ENCODE measurements around the gene SUMF2.
"Not testable (repeated sequence)": the region's sequence is repeated elsewhere in the genome, so short reads cannot be mapped to it uniquely, and the experiment has no call there.

The SUMF2 gene

DNA sequence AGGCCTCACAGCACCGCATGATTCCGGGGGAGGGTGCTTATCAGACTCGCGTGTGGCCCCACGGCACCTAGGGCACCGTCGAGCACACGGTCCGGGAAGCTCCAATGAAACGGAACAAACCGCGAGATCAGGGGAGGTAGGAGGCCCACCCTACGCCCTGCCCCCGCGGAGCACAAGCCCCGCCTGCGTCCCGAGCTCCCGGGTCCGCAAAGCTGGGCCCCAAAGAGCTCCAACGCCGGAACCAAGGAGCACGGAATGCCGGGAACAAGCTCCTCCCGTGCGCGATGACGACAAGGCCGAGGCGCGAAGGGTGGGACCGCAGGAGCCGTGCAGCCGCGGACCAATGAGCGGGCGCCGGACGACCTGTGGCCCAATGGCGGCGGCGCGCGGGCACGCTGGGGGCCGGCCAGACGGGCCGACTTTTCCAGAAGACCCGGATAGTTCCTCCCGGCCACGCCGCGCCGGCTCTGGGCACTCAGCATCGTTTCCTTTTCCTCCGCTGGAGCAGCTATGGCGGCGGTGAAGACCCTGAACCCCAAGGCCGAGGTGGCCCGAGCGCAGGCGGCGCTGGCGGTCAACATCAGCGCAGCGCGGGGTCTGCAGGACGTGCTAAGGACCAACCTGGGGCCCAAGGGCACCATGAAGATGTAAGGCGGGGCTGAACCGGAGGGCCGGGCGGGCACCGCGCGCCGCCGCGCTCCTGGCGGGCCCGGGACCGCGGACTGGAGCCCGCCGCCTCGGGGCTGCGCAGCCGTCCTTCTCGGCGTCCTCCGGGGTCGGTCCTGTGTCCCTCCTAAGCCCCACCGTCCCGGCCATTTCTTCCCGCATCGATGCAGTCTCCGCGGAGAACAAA is 12.5 kb upstream of the SUMF2 start, which contains the start of the genes CCT6A and PSPH:
Gene CCT6A (plus strand): TSS at position 427 of the 853 bp plus-strand sequence. CDS start 84 bp downstream, at position 511.
Gene PSPH (minus strand): TSS at position 106 of the 853 bp plus-strand sequence. CDS start 30,232 bp downstream, outside the sequence.
- no peak for TF ChIP-seq CTCF (IDR thresholded peaks at IDR 0.05; ENCODE audit: insufficient read depth, low read depth, low read length, missing control alignments)
- DNase-seq (ENCODE audit: low read depth): peak; percentile 99
- H3K4me3 ChIP-seq (ENCODE audit: low read depth, low read length): peak within 1 kb of the TSS; percentile 99

DNA sequence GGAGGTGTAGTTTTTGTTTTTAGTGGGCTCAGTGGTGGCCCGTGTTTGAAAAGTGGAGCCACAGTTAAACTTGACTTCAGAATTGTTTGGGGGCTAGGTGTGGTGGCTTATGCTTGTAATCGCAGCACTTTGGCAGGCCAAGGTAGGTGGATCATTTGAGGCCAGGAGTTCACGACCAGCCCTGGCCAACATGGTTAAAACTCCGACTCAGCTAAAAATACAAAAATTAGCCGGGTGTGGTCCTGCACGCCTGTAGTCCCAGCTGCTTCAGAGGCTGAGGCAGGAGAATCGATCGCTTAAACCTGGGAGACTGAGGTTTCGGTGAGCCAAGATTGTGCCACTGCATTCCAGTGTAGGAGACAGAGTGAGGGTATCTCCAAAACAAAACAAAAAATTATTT is 10.7 kb upstream of the SUMF2 start:
- H3K4me3 ChIP-seq (ENCODE audit: low read depth, low read length): peak overlapping the region; percentile 99
- TF ChIP-seq CTCF (IDR thresholded peaks at IDR 0.05; ENCODE audit: insufficient read depth, low read depth, low read length, missing control alignments): no peak
- no peak for DNase-seq (ENCODE audit: low read depth)

- no peak overlapping the region for H3K4me3 ChIP-seq (ENCODE audit: low read depth, low read length)
- no peak for DNase-seq (ENCODE audit: low read depth)
- no peak for TF ChIP-seq CTCF (IDR thresholded peaks at IDR 0.05; ENCODE audit: insufficient read depth, low read depth, low read length, missing control alignments)
Observed at GRCh38 chr7:56053993-56054392, 10.1 kb upstream of the SUMF2 start.

DNA sequence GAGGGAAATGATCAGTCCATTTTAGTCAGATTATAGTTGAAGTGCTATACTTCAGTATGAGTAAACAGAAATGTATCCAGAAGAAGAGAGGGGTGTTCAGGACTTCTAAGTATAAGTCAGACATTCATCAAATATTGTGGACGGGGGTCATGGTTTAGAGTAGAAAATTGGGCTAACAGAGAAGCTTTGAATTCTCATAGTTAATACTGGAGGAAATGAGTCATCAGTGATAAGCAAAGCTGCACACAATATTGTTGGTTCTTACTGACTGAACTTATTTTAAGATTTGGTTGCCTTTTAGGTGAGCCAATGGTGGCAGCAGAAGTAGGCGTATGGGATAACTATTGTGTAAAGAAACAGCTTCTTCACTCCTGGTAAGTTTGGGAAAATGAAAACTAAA is 1.7 kb upstream of the SUMF2 start:
- DNase-seq (ENCODE audit: low read depth): no peak
- H3K4me3 ChIP-seq (ENCODE audit: low read depth, low read length): no peak overlapping the region
- no peak for TF ChIP-seq CTCF (IDR thresholded peaks at IDR 0.05; ENCODE audit: insufficient read depth, low read depth, low read length, missing control alignments)

DNA sequence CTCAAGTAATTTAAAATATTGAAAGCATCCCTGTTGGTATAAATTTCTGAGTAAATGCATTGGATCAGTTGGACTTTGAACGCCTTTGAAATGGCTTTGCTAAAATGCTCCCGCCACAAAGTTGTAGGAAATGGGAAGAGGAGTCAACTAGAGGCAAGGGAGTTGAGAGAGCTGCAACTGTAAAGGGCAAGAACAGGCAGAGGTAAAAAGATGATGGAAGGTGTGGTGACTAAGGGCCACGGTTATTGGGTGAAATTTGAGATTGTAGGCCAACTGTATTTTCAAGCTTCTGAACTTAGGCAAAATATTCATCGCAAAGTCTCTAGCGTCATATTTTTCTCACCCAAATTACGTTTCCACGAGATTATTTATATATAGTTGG is 595 bp upstream of the SUMF2 start:
- DNase-seq (ENCODE audit: low read depth): no peak
- peak overlapping the region; percentile 85 for H3K4me3 ChIP-seq (ENCODE audit: low read depth, low read length)

DNA sequence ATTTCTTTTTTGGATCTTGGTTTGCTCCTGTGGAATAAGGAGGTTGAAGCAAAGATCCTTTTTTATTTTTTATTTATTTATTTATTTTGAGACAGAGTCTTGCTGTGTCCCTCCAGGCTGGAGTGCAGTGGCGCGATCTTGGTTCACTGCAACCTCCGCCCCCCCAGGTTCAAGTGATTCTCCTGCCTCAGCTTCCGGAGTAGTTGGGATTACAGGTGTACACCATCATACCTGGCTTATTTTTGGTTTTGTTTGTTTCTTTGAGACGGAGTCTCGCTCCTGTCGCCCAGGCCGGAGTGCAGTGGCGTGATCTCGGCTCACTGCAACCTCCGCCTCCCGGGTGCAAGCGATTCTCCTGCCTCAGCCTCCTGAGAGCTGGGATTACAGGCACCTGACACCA is 2.3 kb downstream of the SUMF2 start:
- not testable (repeated sequence) for DNase-seq (ENCODE audit: low read depth); H3K4me3 ChIP-seq (ENCODE audit: low read depth, low read length)

More for the DNA sequence above, 595 bp upstream of the SUMF2 start:
- no peak for TF ChIP-seq CTCF (IDR thresholded peaks at IDR 0.05; ENCODE audit: insufficient read depth, low read depth, low read length, missing control alignments)

DNA sequence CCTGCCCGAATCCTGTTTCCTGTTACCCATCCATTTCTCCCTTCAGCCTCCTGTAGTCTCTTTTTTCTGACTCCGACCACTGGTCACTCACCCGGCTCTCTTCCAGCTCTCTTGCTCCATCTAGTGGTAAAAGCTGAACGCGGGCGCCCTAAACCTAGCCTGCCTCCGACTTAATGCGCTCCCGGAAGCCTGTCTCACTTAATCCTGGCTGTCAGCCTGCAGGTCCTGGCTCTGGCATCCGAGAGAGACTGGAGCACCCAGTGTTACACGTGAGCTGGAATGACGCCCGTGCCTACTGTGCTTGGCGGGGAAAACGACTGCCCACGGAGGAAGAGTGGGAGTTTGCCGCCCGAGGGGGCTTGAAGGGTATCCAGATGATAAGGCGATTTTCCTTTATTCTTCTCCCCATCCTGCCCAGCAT is 10.3 kb downstream of the SUMF2 start:
- DNase-seq (ENCODE audit: low read depth): peak; percentile 83
- TF ChIP-seq CTCF (IDR thresholded peaks at IDR 0.05; ENCODE audit: insufficient read depth, low read depth, low read length, missing control alignments): peak; percentile 75
- no peak overlapping the region for H3K4me3 ChIP-seq (ENCODE audit: low read depth, low read length)

All from GM12865 (cell line).